ENCODE data around the gene ICOS. TPM values are rescaled to one million over a fixed set of nuclear protein-coding genes. Genes with fewer than 3 reads are reported as not detected.
"Not testable (repeated sequence)": the region's sequence is repeated elsewhere in the genome, so short reads cannot be mapped to it uniquely, and the experiment has no call there.

Gene ICOS
- total RNA-seq, 1 experiment from 2014 or later = not detected

DNA sequence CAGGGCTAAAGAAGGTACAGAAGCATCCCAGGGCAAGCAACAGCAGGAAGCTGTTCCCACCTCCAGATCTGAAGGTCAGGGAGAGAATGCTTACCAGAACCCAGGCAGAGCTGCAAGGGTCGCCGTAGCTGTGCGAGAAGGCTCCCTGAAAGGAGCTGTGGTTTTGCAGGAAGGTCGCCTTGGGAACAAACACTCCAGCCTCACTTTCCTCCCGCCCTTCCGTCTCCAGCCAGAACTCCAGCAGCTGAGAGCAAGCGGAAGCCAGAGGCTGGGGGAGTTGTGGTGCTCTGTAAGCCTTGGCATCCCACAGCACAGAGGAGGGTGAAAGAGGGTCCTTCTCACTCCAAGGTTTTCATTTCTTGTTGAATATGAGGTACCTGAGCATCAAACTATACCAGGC lies 18.3 kb upstream of the ICOS start:
- no peak for DNase-seq (ENCODE audit: low read depth)

DNA sequence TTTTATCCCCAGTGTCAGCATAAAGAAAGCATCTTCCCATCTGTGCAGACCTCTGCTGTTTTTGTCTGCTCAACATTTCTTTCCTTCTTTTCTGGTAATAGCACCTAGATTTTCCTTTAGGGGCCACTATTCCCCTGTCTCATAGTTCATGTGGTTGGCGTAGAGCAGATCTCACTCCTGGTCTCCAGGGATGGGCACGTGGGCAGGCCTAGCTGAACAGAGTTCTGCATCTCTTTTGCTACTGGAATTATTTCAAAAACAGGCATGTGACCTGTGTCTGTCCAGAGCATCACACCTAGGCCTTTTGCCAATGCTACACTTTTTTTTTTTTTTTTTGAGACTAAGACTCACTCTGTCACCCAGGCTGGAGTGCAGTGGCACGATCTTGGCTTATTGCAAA lies 17.7 kb upstream of the ICOS start:
- no peak for DNase-seq (ENCODE audit: low read depth)

GRCh38 chr2:203925512-203926158 lies 10.9 kb upstream of the ICOS start:
- DNase-seq (ENCODE audit: low read depth) = no peak

- DNase-seq (ENCODE audit: low read depth) = no peak
Observed at GRCh38 chr2:203928849-203929248, 7.7 kb upstream of the ICOS start.

DNA sequence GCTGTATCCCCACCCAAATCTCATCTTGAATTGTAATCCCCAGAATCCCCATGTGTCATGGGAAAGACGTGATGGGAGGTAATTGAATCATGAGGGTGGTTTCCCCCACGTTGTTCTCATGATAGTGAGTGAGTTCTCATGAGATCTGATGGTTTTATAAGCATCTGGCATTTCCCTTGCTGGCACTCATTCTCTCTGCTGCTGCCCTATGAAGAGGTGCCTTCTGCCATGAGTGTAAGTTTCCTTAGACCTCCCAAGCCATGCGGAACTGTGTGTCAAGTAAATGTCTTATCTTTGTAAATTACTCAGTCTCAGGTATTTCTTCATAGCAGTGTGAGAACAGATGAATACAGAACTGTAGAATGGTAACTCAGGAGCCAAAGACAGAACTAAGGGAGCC lies 5.3 kb upstream of the ICOS start:
- not testable (repeated sequence) for DNase-seq (ENCODE audit: low read depth)

GRCh38 chr2:203934041-203934492 lies 2.5 kb upstream of the ICOS start:
- peak; percentile 7 for DNase-seq (ENCODE audit: low read depth)

DNA sequence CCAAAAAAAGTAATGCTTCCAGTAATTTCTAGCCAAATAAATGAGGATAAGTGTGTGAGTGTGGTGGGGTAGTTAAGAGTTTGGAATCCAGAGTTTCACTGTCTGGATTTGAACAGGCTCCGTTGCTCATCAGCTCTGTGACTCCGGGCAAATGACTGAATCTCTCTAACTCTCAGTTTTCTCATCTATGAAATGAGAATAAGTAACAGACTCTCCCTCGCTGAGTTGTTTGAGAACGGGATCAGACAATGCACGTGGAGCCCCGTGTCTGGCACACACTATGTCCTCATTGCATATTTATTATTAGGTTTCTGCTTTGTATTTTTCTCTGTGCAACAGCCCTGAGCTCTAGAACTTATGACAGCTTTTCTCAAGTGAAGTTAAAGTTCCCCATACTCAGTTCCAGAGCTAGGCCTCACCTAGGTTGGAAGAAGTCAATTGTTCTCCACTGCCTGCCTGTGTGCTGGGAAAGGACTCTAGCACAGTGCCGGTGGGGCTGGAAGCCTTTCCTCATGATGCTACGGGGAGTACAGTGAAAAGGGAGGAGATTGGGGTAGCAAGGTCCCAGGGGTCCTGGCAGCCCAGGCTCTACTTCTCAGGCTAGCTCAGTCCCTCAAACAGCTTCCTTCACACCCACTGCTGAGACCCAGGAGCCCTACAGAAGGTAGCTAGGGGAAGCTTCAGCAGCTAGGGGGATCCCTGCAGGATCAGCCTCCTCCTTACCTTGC lies 1.7 kb upstream of the ICOS start:
- no peak for DNase-seq (ENCODE audit: low read depth)

- DNase-seq (ENCODE audit: low read depth) = no peak
Observed at GRCh38 chr2:203935568-203935967, 995 bp upstream of the ICOS start.

GRCh38 chr2:203936949-203937348 lies 386 bp downstream of the ICOS start:
- DNase-seq (ENCODE audit: low read depth) = no peak

DNA sequence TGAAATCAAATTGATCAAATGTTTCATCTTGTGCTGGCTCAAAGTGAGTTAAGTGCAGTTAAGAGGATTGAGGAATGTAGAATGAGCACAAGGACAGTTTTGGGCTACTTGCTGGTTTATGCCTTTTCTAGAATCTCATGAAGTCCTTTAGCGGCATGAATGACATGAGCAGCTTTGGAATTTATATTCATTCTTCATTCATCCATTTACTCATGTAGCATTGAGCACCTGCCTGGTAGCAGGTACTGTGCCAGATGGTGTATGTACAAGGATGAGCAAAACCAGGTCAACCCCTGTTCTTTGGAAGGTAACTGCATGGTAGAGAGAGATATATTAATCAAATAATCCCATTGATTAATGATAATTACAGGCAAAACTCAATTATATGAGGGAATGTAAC lies 1.2 kb downstream of the ICOS start:
- no peak for DNase-seq (ENCODE audit: low read depth)

DNA sequence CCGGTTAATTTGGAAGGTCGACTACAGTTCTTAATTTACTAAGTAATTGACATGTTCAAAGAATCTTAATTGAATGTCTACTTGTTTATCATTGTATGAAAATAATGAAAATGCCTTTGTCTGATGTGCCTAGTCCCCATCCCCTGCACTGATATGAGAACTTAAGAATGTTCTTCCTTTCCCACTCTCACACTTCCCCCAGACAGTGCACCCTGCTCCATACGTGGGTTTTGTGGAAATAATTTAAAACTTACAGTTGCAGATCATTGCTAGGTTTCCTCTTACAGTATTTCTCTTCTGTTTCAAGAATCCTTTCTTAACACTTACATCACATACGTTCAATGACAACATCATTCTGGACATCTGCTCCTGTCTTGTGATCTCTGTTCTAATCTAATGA lies 3.5 kb downstream of the ICOS start:
- DNase-seq (ENCODE audit: low read depth) = no peak

DNA sequence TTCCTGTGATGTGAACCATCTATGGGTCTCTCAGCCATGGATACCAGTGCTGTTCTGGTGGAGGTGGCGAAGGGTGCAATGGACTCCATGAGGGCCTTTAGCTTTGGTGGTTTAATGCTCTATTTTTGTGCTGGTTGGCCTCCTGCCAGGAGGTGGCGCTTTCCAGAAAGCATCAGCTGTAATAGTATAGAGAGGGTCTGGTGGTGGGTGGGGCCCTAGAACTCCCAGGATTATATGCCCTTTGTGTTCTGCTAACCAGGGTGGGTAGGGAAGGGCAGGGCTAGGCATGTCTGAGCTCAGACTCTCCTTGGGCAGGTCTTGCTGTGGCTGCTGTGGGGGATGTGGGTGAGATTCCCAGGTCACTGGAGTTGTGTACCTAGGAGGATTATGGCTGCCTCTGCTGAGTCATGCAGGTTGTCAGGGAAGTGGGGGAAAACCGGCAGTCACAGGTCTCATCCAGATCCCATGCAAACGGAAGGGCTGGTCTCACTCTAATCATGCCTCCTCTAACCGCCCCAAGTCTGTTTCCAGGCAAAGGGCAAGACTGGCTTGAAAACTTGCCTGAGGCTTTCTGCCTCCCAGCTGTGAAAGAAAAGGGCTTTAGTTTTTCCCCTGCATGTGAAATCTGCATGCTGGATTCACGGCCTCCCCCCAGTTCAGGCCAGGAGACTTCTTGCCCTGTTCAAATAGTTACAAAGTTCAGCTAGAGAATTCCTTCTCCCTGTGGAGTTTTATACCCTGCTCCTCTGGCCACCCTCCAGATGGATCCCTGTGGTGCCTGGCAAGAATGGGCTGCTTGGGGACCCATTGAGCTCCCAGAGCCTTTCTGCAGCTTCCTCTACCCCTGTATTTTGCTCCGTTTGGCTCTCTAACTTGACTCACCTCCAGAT lies 7.2 kb downstream of the ICOS start:
- DNase-seq (ENCODE audit: low read depth) = not testable (repeated sequence)

DNA sequence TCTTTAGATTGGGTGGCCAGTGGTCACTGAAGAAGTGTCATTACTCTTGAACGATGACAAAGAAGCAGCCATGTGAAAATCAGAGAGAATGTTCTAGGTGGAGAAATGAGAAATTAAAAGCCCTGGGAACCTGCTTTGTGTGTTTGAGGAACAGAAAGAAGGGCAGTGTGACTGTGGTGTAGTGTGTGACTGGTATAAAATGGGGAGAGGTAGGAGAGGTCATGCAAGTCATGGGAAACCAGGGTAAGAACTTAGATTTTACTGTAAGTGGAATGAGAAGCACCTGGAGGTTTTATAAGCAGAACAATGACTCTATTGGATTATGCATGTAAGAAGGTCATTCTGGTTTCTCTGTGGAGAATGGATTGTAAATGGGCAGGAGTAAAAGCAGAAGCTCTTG lies 12.2 kb downstream of the ICOS start:
- DNase-seq (ENCODE audit: low read depth) = no peak

DNA sequence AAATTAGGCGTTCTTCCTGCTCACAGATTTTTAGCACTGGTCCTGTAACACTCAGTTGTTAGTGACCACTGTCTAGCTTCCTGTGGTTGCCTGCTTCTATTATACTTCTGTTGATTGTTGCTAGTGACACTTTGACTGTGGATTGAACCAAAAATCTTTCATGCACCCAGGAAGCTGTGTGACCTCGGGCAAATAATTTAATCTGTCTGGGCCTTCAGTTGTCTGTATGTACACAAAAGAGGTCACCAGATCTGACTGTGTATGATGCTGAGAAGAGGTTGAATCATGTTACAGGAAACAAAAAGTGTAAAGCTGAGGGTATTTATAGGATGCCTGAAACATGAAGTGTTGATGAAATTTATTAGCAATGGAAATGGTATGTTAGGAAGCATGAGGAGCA lies 12.7 kb downstream of the ICOS start:
- DNase-seq (ENCODE audit: low read depth) = no peak

- peak; percentile 19 for DNase-seq (ENCODE audit: low read depth)
Observed at GRCh38 chr2:203951366-203951902, 14.9 kb downstream of the ICOS start.

DNA sequence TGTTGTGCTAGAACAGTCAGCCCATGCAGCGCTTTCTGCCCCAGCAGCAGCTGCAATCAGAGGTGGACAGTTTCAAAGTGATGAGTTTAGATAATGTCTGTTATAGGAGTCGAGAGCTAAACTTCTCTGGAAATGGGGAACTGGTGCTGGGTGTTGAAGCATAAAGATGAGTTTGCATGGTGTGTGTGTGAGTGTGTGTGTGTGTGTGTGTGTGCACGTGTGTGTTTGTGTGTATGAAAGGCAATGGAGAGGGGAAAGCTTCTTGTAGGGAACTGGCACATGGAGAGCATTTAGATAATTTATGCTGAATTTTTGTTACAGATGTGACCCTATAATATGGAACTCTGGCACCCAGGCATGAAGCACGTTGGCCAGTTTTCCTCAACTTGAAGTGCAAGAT lies 22.7 kb downstream of the ICOS start:
- DNase-seq (ENCODE audit: low read depth) = no peak

DNA sequence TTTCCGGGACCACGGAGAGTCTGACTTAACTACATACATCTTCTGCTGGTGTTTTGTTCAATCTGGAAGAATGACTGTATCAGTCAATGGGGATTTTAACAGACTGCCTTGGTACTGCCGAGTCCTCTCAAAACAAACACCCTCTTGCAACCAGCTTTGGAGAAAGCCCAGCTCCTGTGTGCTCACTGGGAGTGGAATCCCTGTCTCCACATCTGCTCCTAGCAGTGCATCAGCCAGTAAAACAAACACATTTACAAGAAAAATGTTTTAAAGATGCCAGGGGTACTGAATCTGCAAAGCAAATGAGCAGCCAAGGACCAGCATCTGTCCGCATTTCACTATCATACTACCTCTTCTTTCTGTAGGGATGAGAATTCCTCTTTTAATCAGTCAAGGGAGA lies 23.1 kb downstream of the ICOS start:
- DNase-seq (ENCODE audit: low read depth) = no peak

DNA sequence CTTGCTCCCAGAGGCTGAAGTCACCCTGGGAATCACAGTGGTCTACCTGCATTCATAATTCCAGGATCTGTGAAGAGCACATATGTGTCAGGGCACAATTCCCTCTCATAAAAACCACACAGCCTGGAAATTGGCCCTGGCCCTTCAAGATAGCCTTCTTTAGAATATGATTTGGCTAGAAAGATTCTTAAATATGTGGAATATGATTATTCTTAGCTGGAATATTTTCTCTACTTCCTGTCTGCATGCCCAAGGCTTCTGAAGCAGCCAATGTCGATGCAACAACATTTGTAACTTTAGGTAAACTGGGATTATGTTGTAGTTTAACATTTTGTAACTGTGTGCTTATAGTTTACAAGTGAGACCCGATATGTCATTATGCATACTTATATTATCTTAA lies 24.2 kb downstream of the ICOS start:
- DNase-seq (ENCODE audit: low read depth) = no peak

DNA sequence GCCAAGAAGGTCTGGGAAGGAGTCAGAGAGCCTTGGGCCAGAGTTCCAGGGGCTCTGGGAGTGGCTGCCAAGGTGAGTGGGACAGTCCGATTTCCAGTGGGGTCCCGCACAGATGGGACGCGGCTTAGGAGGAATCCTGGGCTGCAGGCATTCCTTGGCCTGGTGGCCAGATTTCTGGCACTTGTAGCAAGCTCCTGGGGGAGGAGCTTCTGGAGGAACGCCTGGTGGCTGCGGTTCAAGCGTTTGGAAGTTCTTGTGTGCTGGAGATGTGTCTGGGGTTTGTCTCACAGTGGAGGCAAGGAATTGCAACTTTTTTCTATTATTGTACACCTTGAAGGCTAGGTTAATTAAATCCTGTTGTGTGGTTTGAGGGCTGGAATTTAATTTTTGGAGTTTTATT lies 28.6 kb downstream of the ICOS start:
- DNase-seq (ENCODE audit: low read depth) = not testable (repeated sequence)

DNA sequence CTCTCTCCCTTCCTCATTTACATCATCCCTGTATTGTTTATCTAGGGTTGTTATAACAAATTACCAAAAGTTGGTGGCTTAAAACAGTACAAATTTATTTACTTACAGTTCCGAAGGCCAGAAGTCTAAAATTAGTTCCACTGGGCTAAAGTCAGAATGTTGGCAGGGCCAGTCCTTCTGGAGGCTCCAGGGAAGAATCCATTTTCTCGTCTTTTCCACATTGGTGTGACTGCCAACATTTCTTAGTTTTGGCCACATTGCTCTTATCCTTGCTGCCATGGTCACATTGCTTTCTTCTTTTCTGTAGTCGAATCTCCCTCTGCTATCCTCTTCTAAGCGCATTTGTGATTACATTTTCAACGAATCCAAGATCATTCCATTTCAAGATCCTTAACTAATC lies 34.7 kb downstream of the ICOS start:
- DNase-seq (ENCODE audit: low read depth) = no peak

- DNase-seq (ENCODE audit: low read depth) = no peak
Observed at GRCh38 chr2:203972066-203972465, 35.5 kb downstream of the ICOS start.

DNA sequence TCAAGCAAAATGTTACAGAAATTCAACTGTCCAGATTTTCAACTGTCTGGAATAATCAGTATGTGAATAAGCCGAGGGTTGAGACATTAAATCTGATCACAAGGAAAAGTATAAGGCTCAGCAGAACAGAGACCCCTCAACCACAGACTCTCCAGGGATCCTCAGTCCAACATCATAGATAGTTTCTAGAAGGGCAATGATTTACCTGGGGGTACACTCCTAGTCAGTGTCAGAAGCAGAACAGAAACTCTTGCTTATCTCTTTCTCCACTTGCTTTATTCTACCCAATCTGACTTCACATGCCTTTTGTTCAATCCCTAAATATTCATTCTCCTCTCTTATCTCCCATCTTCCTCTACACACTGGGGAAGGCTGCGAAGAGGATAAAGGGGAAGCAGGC lies 36.4 kb downstream of the ICOS start:
- no peak for DNase-seq (ENCODE audit: low read depth)

Data from M059J (cell line).